Hepatocyte (in vitro differentiated cells): ENCODE measurements around the gene CABP2. TPM values are rescaled to one million over a fixed set of nuclear protein-coding genes. Genes with fewer than 3 reads are reported as not detected.

Source experiments
- DNase-seq: peaks from one replicate; pipeline ENCODE4 v3.0.0-alpha.2; 2016; ENCODE audit warnings: low spot score
- H2AFZ ChIP-seq: fragments of 200-600 bp; sonication (generic); 2 replicates; pipeline ENCODE4 v1.6.0; 2016; ENCODE audit warnings: antibody characterized with exemption, mild to moderate bottlenecking
- H3K27ac ChIP-seq: fragments of 200-600 bp; sonication (generic); 2 replicates; pipeline ENCODE4 v1.5.1; 2016; ENCODE audit warnings: mild to moderate bottlenecking
- H3K27me3 ChIP-seq: fragments of 200-600 bp; sonication (generic); 2 replicates; pipeline ENCODE4 v1.6.1; 2016
- H3K36me3 ChIP-seq: fragments of 200-600 bp; sonication (generic); replicated peaks from 2 replicates; pipeline ENCODE4 v1.5.1; 2016; ENCODE audit warnings: low read depth; ENCODE audit not compliant: insufficient read depth
- H3K4me1 ChIP-seq: fragments of 200-600 bp; sonication (generic); 2 replicates; pipeline ENCODE4 v1.5.1; 2016; ENCODE audit warnings: mild to moderate bottlenecking, moderate library complexity; ENCODE audit not compliant: insufficient read depth
- H3K4me2 ChIP-seq: fragments of 200-600 bp; sonication (generic); 2 replicates; pipeline ENCODE4 v1.6.0; 2016
- H3K4me3 ChIP-seq: fragments of 200-600 bp; sonication (generic); 2 replicates; pipeline ENCODE4 v1.5.1; 2016; ENCODE audit warnings: mild to moderate bottlenecking
- H3K79me2 ChIP-seq: fragments of 200-600 bp; sonication (generic); 2 replicates; pipeline ENCODE4 v1.6.0; 2017; ENCODE audit warnings: mild to moderate bottlenecking
- H3K9me2 ChIP-seq: fragments of 200-600 bp; sonication (generic); replicated peaks from 2 replicates; pipeline ENCODE4 v1.6.0; 2017; ENCODE audit warnings: mild to moderate bottlenecking; ENCODE audit not compliant: insufficient read depth
- H3K9me3 ChIP-seq: fragments of 200-600 bp; sonication (generic); 2 replicates; pipeline ENCODE4 v1.5.1; 2016; ENCODE audit warnings: low read depth, mild to moderate bottlenecking
- H4K20me1 ChIP-seq: fragments of 200-600 bp; sonication (generic); 2 replicates; pipeline ENCODE4 v1.6.0; 2016; ENCODE audit warnings: mild to moderate bottlenecking; ENCODE audit not compliant: insufficient read depth, poor library complexity, severe bottlenecking
- CTCF ChIP-seq: fragments of 200-600 bp; sonication (generic); IDR thresholded peaks from 2 replicates; pipeline ENCODE4 v1.5.1; 2016; ENCODE audit warnings: antibody characterized with exemption, mild to moderate bottlenecking; ENCODE audit not compliant: poor library complexity
- EZH2 ChIP-seq: fragments of 200-600 bp; sonication (generic); IDR thresholded peaks from 2 replicates; pipeline ENCODE4 v1.6.1; 2016; ENCODE audit warnings: antibody characterized with exemption, mild to moderate bottlenecking, borderline replicate concordance
- EZH2phosphoT487 ChIP-seq: fragments of 200-600 bp; sonication (generic); IDR thresholded peaks from one replicate; pipeline ENCODE4 v1.6.1; 2018; ENCODE audit warnings: antibody characterized with exemption, mild to moderate bottlenecking, low read depth, moderate library complexity; ENCODE audit not compliant: unreplicated experiment, severe bottlenecking
- whole genome bisulfite sequencing: methylation state at CpG from one replicate; pipeline ENCODE4 v1.1.6; 2016; ENCODE audit warnings: low lambda C conversion rate; ENCODE audit errors: missing lambda C conversion rate; 5-methylcytosine and 5-hydroxymethylcytosine counted together
- polyA plus RNA-seq: library from polyadenylated mRNA; unstranded; fragments of >200 nt; fragmentation: Nextera tagmentation; extraction: Ambion mirVana; gene quantifications from 2 replicates; pipeline ENCODE4 v1.2.1, GENCODE V29; 2016
- total RNA-seq: library from RNA; depleted of rRNA; stranded (reverse); fragments of >200 nt; gene quantifications from 2 replicates; pipeline ENCODE4 v1.2.3, GENCODE V29; 2014

CABP2 gene
- total and polyA plus RNA-seq, 2 experiments from 2014 or later = not detected

- no peak overlapping the region for H3K27ac ChIP-seq
Observed at GRCh38 chr11:67525275-67525976, 2.2 kb upstream of the CABP2 start.

DNA sequence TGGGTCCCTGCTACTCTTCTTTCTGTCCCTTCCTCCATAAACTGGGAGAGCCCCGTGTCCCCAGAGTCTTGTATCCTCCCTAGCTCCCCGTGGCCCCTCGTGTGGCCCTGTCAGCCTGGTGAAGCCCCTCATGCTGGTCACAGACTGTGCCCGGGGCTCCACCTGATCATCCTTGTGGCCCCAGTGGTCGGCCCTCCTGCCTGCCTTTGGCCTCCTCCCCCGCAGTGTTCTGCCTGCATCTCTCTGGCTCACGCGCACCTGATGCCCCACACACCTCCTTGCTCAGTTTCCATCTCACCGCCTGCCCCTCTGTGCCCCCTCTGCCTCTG is 1.2 kb upstream of the CABP2 start:
- Histone ChIP-seq H3K4me2 (no peak overlapping the region), H3K27me3 (no peaks in the 10 kb centered on the region), H3K36me3 (no peaks in the 10 kb centered on the region), H3K4me3 (no peak overlapping the region), H3K27ac (no peak overlapping the region), H3K4me1 (no peaks in the 10 kb centered on the region), H3K9me3 (no peaks in the 10 kb centered on the region), H2AFZ (no peak overlapping the region), H3K79me2 (no peaks in the 10 kb centered on the region), H4K20me1 (no peaks in the 10 kb centered on the region), H3K9me2 (no peaks in the 10 kb centered on the region)
- 86% methylated on average over 9 of the region's 9 CpGs for WGBS
- DNase-seq = no peak
- TF ChIP-seq EZH2 (no peak), CTCF (no peak), EZH2phosphoT487 (no peak)

More at GRCh38 chr11:67525275-67525976, 2.2 kb upstream of the CABP2 start:
- H4K20me1 ChIP-seq = no peaks in the 10 kb centered on the region
- 77% methylated on average over 5 of the region's 5 CpGs for WGBS
- no peak overlapping the region for H3K4me3 ChIP-seq
- H3K79me2 ChIP-seq = no peaks in the 10 kb centered on the region
- no peak overlapping the region for H2AFZ ChIP-seq
- no peak overlapping the region for H3K4me2 ChIP-seq
- H3K36me3 ChIP-seq = no peaks in the 10 kb centered on the region
- no peaks in the 10 kb centered on the region for H3K4me1 ChIP-seq
- H3K27me3 ChIP-seq = no peaks in the 10 kb centered on the region
- no peaks in the 10 kb centered on the region for H3K9me2 ChIP-seq
- TF ChIP-seq EZH2phosphoT487 = no peak
- no peak for DNase-seq
- no peaks in the 10 kb centered on the region for H3K9me3 ChIP-seq

DNA sequence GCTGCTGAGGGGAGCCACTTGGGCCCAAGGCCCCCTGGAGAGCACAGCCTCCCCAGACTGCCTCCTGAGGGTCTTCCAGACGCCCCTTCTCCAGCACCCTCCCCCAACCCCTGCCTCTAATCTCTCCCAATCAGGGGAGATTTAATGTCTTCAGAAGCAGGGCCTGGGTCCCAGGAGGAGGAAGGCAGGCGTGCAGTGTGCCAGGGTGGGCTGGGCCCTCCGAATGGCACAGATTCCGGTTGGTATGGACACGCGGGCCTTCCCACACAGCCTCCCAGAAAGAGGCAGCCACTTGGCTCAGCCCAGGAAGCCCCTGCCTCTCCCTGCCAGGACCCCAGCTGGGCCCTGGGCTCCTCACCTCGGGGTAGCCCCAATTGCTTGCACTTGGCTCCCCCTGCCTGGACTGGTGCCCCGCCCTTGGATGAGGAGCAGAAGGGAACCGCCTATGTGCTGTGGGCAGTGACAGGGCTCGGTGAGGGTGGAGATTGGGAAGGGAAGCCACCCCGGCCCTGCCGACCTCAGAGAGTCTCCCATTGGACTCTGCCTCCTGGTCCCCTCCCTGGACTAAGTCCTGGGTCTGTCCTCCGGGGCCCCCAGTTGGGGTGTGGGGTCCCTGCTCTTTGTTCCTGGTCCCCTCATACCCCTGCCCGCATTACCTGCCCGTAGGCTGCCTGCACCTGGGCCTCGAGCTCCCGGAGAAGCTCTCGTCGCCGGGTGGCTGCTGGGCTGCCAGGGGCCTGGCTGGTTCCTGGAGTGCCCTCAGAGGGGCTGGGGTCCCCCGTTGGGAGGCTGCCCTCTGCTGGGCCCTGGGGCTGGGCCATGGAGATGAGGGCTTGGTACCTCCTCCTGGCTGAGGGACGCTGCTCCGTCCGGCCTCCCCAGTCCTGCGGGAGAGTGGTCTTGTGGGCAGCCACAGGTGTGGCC is 572 bp upstream of the CABP2 start:
- no peak for DNase-seq

More for the DNA sequence above, 572 bp upstream of the CABP2 start:
- H4K20me1 ChIP-seq = no peaks in the 10 kb centered on the region
- H3K27ac ChIP-seq = no peak overlapping the region
- 92% methylated on average over 23 of the region's 25 CpGs for WGBS
- H3K79me2 ChIP-seq = no peaks in the 10 kb centered on the region
- no peaks in the 10 kb centered on the region for H3K36me3 ChIP-seq
- no peak overlapping the region for H2AFZ ChIP-seq
- no peaks in the 10 kb centered on the region for H3K27me3 ChIP-seq
- no peaks in the 10 kb centered on the region for H3K4me1 ChIP-seq
- no peaks in the 10 kb centered on the region for H3K9me2 ChIP-seq
- TF ChIP-seq EZH2phosphoT487 (no peak), EZH2 (no peak), CTCF (no peak)
- no peak overlapping the region for H3K4me3 ChIP-seq
- H3K9me3 ChIP-seq = no peaks in the 10 kb centered on the region
- H3K4me2 ChIP-seq = no peak overlapping the region
